Epidermal melanocyte (primary cell): ENCODE results near the gene NR1H4.
"Not testable (repeated sequence)": the region's sequence is repeated elsewhere in the genome, so short reads cannot be mapped to it uniquely, and the experiment has no call there.

Experiments used
- DNase-seq: peaks from one replicate; pipeline ENCODE4 v3.0.0; 2011; ENCODE audit warnings: low spot score; ENCODE audit not compliant: insufficient read length

The NR1H4 gene

GRCh38 chr12:100473716-100474150 lies at the start of gene NR1H4:
Gene NR1H4, plus strand, starts transcription at chr12:100473866. Its CDS starts 19,458 bp downstream, at chr12:100493324.
- DNase-seq = no peak

GRCh38 chr12:100426145-100426544 lies 47.5 kb upstream of the NR1H4 start:
- DNase-seq = no peak

GRCh38 chr12:100427078-100427477 lies 46.6 kb upstream of the NR1H4 start:
- no peak for DNase-seq

GRCh38 chr12:100430251-100430650 lies 43.4 kb upstream of the NR1H4 start:
- not testable (repeated sequence) for DNase-seq

GRCh38 chr12:100433701-100434100 lies 40.0 kb upstream of the NR1H4 start:
- DNase-seq = no peak

- no peak for DNase-seq
These were observed 39.5 kb upstream of the NR1H4 start for GRCh38 chr12:100434177-100434576.

GRCh38 chr12:100435957-100436356 lies 37.7 kb upstream of the NR1H4 start:
- no peak for DNase-seq

- no peak for DNase-seq
These were observed 36.4 kb upstream of the NR1H4 start for GRCh38 chr12:100437038-100437841.

- no peak for DNase-seq
These were observed 33.9 kb upstream of the NR1H4 start for GRCh38 chr12:100439797-100440196.

- DNase-seq = no peak
These were observed 31.3 kb upstream of the NR1H4 start for GRCh38 chr12:100442403-100442802.

- no peak for DNase-seq
These were observed 30.2 kb upstream of the NR1H4 start for GRCh38 chr12:100443434-100443833.

GRCh38 chr12:100445081-100445481 lies 28.6 kb upstream of the NR1H4 start:
- DNase-seq = no peak

GRCh38 chr12:100447381-100447780 lies 26.3 kb upstream of the NR1H4 start:
- DNase-seq = no peak

- DNase-seq = no peak
These were observed 25.0 kb upstream of the NR1H4 start for GRCh38 chr12:100448656-100449055.

- no peak for DNase-seq
These were observed 22.9 kb upstream of the NR1H4 start for GRCh38 chr12:100450735-100451134.

GRCh38 chr12:100453951-100454350 lies 19.7 kb upstream of the NR1H4 start:
- DNase-seq = no peak

- no peak for DNase-seq
These were observed 17.8 kb upstream of the NR1H4 start for GRCh38 chr12:100455896-100456295.

- no peak for DNase-seq
These were observed 15.5 kb upstream of the NR1H4 start for GRCh38 chr12:100458191-100458590.

- DNase-seq = no peak
These were observed 13.0 kb upstream of the NR1H4 start for GRCh38 chr12:100460702-100461101.

GRCh38 chr12:100461330-100461973 lies 12.2 kb upstream of the NR1H4 start:
- DNase-seq = no peak

GRCh38 chr12:100463661-100464060 lies 10.0 kb upstream of the NR1H4 start:
- no peak for DNase-seq

GRCh38 chr12:100464529-100464928 lies 9.1 kb upstream of the NR1H4 start:
- no peak for DNase-seq

- no peak for DNase-seq
These were observed 5.5 kb upstream of the NR1H4 start for GRCh38 chr12:100468126-100468525.
